Esophagus squamous epithelium (tissue), 4 donors: Measurements from ENCODE around the gene VRK2.
"Not testable (repeated sequence)": the region's sequence is repeated elsewhere in the genome, so short reads cannot be mapped to it uniquely, and the experiment has no call there.

ENCODE experiments used
- CTCF ChIP-seq, 6 experiments: fragments of 450-650 bp in 4 of 6; fragments of 200-600 bp in 2 of 6; sonication (generic) in 2 of 6; IDR thresholded peaks; one replicate each; pipeline ENCODE4 v1.5.1; 2016 to 2019; ENCODE audit warnings: antibody characterized with exemption in 6 of 6, mild to moderate bottlenecking in 4 of 6, moderate library complexity in 4 of 6
- POLR2A ChIP-seq, 4 donors: fragments of 450-650 bp; IDR thresholded peaks; one replicate each; pipeline ENCODE4 v1.6.1; 2017; ENCODE audit warnings: antibody characterized with exemption in 4 of 4, mild to moderate bottlenecking in 4 of 4, moderate library complexity in 3 of 4

DNA sequence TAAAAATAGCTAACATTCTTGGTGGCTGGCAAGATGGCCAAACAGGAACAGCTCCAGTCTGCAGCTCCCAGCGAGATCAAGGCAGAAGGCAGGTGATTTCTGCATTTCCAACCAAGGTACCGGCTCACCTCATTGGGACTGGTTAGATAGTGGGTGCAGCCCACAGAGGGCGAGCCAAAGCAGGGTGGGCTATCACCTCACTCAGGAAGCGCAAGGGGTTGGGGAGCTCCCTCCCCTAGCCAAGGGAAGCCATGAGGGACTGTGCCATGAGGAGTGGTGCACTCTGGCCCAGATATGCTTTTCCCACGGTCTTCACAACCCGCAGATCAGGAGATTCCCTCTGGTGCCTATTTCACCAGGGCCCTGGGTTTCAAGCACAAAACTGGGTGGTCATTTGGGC lies 121.5 kb downstream of the VRK2 start:
- TF ChIP-seq CTCF, POLR2A (IDR thresholded peaks at IDR 0.05): not testable (repeated sequence)
